HTR-8/SVneo (cell line): Measurements from ENCODE around the gene PFKP.

Experiments used
- DNase-seq: peaks from one replicate; pipeline ENCODE4 v3.0.0; 2011; ENCODE audit warnings: low spot score, mixed read lengths; ENCODE audit not compliant: insufficient read length
- FAIRE-seq: peaks from 2 replicates; lab custom pipeline; 2011; peaks lifted over from hg19 to GRCh38; lab: Jason Lieb, UNC

Gene PFKP

DNA sequence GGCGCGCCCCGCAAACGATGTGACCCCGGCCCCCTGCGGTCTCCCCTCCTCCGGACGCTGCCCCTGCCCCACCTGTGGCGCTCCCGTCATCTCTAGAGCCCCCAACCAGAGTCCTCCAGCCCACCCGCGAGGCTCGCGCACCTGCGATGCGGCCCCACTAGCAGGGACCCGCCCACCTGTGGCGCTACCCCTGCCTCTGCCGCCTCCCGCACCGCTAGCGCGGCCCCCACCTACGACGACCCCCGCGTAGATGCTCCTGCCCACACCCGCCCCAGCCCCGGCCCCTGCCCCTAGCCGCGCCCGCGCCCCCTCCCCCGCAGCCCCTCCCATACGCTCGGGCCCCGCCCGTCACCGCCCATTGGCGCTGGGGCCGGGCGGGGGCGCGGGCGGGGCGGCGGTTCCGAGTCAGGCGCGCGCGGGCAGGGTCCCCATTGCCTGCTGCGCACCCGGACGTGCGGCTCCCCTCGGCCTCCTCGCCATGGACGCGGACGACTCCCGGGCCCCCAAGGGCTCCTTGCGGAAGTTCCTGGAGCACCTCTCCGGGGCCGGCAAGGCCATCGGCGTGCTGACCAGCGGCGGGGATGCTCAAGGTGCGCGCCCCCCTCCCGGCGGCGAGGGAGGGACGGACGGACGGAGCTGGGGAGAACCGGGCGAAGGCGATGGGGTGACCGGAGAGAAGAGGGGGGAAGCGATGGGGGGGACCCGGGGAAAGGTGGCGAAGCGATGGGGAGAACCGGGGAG is at the start of gene PFKP:
Gene PFKP, plus strand, starts transcription at position 431 of the 741 bp plus-strand sequence. Its CDS starts 48 bp downstream, at position 479.
- FAIRE-seq = peak; percentile 9
- peak; percentile 51 for DNase-seq

DNA sequence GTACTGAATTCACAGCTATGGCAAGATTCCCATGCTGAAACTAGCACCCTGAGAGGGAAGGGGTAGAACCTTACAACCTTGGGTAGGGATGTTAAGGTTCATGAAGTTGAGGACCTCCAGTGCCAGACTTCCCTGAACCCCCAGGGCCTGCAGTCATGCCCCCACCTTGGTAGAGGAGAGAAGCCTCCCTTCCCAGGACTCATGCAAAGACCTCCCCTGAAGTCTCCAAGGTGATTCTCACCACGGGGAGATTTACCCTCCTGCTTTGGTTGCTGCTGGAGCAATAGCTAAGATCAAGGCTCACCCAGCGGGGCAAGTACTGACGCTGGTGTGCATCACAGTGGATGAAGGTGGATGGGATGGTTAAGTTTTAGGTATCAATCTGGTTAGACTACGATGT is 49.1 kb upstream of the PFKP start:
- DNase-seq (no peak), FAIRE-seq (no peak)

DNA sequence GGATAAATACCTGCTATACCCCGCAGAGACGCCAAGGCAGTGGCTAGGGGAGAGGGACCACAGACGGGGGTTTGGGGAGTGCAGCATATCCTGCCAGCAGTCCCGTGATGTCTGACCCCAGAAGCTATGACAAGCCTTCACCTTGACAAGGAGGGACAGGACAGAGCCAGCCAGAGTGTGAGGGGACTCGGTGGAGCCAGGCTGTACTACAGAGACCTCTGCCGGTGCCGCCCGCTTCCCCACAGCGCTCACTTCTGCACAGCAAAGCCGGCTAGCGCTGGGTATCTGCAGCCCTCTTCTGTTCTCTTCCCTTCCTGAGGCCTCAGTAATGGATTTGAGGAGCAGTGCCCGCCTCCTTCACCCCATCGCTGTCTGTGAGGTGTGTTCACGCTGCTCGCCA is 47.0 kb upstream of the PFKP start:
- FAIRE-seq (no peak), DNase-seq (no peak)

DNA sequence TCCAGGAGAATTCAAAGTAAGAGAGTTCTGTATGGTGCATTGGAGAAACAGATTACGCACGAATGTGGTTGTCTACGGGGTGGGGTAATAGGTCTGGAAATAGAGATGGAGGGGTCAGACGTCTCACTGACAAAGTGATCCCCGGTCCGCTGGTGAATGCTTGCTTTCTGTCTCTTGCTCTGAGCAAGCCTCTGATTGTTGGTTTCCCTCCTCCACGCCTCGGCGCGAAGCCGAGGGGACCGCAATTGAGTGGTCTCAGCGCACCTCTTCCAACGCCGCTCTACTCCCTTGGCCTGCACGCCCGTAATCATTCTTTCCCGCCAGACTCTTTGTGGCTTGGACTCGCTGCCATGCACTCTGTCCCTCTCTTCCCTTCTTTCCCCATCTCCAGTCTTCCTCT is 46.5 kb upstream of the PFKP start:
- FAIRE-seq = no peak

DNA sequence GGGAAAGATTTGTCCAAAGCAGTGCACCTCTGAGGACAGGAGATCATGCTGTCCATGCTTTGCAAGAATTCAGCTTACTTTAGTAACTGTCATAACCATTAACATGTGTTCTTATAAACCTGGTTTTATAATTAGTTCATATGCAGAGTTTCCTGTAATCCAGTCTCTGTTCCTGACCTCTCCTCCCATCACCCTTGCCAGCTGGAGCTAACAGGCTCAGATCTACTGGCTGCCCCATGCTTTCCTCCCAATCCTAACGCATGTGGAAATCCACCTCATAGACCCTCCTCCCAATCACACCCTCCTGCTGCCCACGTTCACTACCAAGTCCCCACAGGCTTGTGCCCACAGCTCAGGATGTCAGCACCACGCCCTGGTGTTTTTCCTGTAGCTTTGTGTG is 45.3 kb upstream of the PFKP start:
- FAIRE-seq (no peak), DNase-seq (no peak)

More for the DNA sequence above, 46.5 kb upstream of the PFKP start:
- no peak for DNase-seq

DNA sequence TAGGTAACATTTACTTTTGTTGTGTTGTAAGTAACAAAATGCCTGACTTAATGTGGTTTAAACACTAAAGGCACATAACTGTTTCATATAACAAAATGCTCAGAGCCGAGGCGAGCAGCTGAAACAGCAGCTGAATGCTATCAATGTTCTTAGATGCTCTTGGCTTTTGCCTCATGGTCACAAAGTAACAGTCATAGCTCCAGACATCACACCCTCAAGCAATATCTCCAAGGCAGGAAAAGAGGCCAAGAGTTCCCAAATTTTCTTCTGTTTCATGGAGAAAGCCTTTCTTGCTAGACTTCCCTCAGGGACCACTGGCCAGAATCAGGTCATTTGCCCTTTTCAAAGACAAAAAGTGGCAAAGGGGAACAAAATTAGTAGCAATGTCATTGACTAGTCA is 43.5 kb upstream of the PFKP start:
- no peak for DNase-seq
- FAIRE-seq = no peak

DNA sequence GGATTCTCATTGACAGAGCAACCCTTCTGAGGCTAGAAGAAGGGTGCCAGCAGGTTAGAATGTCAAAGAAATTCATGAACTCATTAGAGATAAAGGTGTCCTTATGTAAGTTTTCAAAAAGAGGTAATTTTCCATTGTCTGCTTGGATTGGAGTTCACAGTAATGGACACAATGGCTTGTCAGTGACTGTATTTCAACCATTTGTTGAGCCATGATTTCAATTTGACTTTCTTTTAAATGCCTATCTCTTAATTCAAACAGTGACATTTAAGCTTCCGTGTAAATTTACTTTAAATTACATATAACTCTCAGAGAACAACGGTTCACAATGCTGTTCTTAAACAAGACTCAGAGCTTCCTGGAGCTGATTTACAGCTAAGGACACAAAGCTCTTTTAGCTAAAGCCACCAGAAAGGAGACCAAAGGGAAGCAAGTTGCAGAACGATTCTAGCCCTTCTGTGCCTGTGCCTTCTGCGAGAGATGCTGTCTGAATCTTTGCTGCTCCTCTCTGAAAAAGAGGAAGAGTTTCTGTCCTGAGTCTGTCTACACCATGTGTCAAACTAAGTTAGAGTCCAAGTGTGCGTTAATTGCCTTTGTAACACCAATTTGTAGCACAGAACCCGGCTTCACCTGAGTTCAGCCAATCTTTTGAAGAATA is 42.2 kb upstream of the PFKP start:
- FAIRE-seq = no peak

DNA sequence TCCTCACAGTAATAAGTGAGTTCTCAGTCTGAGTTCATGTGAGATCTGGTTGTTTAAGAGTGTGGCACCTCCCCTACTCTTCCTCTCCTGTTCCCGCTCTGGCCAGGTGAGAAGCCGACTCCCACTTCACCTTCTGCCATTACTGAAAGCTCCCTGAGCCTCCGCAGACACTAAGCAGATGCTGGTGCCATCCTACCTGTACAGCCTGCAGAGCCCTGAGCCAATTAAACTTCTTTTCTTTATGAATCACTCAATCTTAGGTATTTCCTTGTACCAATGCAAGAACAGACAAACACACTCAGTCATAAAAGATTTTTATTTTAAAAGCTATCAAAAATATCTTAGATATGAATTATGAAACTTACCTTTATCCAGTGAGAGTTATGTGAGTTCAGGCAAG is 39.5 kb upstream of the PFKP start:
- FAIRE-seq = no peak

More for the DNA sequence above, 42.2 kb upstream of the PFKP start:
- no peak for DNase-seq

DNA sequence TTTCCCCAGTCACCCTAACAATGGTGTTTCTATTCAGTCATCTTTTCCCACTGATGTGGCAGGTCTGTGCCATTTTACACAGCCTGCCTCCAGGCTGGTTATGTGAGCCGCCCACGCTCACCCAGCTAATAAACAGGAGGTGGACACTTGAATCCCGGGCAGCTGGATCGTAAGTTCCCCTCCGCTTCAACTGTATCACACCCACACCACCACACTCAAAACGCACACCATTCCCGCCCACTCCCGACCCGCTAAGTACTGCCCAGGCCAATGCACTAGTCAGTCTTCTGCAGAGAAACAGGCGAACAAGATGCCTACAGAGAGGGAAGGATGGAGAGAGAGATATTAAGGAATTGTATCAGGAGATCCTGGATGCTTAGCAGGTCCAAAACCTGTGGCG is 38.9 kb upstream of the PFKP start:
- DNase-seq (no peak), FAIRE-seq (no peak)

More for the DNA sequence above, 39.5 kb upstream of the PFKP start:
- no peak for DNase-seq

DNA sequence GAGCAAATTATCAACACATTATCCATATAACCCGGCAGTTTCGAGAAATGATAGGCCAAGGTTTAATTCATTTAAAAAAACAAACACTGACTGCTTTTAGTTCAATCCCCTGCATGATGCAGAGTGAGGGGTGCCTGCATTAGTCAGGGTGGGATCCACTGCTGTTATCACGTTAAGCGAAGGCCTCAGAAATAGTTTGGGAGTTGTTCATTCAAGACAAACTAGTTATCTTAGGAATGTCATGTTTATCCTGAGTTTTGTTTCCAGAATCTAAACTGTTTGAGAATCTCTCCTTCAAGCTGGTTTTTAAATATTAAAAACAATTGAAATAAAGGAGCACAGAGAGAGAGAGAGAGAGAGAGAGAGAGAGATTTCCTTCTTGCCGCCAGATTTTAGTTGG is 36.6 kb upstream of the PFKP start:
- no peak for FAIRE-seq
- no peak for DNase-seq

DNA sequence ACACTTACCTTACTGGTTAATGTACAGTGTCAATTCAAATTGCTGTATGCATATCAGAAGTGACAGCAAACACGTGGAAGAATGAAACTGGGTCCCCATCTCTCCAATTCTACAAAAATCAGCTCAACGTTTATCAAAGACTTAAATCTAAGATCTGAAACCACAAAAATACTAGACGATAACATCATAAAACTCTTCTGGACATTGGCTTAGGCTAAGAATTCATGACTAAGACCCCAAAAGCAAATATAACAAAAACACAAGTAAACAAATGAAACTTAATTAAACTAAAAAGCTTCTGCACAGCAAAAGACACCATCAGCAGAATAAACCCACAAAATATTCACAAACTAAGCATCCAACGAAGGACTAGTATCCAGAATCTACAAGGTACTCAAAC is 35.9 kb upstream of the PFKP start:
- DNase-seq (no peak), FAIRE-seq (no peak)

DNA sequence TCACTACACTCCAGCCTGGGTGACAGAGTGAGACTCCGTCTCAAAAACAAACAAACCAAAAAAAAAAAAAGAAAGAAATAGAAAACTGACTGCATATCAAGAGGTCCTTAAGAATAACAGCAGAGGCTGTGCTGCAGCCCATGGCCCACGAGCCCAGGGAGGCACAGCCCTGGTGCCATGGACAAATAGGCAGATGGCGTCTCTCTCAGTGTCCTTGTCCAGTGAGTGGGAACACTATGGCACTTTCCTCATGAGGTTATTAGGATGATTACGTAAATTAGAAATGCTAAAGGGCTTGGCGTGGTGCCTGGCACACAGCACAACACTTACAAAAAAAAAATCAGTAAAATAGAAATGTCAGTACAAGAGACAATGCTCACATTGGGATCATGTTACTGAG is 33.4 kb upstream of the PFKP start:
- DNase-seq (no peak), FAIRE-seq (no peak)

DNA sequence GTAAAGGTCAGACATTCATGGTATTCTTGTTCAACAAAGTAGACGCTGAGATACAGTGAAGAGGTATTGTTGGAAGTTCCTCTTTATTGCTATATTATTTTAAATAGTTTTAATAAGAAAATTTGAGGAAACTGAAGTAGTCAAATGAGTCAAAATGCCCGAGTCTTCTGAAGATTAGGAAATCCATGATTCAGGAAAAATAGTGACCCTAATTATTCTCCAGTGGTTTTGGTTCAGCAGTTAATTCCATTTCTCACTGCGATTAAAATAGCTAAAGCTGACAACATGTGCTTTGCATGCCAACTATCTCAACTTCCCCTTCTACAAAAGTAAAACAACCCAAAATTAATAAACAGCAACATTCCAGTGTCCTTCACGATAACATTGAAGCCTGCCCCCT is 32.7 kb upstream of the PFKP start:
- DNase-seq (no peak), FAIRE-seq (no peak)

DNA sequence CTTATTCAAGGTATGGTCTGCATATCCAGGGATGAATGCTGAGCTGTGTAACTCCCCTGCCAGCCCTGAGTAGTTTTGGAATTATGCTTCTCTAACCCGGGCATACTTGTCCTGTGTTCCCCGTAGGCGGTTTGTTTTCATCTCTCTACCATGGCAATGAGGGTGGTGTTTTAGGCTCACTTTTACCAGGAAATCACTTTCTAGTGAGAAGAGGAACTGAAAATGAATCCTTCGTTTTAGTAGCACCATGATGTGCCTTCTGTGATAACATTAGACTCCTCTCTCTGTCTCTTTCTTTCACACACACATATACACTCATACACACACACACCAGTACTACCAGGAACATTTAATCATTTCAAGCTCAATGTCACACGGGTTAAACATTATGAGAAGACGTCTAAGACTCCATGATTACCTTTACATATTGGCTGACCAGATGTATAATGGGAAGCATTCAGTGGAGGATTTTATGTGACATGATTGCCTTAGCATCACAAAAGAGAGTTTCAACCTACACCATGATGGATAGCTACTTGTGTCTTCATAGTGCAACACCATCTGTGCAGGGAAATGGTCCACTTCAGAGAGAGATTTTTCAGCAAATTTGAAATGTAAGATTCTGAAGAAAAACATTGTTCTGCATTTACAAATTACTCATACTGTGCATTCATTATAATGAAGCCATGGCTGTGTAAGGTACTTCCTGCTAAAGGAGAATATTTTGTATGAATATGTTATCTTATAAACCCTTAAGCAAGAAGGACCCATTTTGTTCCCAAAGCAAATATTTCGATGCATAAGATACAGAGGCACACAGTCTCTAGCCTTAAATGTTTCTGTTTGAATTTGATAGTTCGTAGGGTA is 31.0 kb upstream of the PFKP start:
- DNase-seq = no peak
- no peak for FAIRE-seq

DNA sequence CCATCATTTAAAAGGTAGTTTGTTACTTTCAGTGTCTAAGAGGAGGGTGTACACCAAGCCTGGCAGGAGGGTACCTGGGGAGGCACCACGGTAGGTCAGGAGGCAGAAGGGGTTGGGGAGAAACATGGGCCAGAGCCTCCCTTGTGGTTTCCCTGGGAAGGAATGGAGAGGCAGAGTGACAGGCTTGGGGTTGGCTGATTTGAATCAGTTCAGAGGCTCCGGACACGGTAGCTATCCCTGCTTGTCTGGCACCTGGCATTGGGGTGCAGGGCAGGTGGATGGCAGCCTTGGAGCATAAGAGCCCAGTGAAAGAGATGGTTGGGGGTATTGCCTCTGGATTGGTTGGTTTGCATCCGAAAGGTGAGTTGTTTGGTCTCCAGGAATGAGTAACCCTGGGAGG is 30.2 kb upstream of the PFKP start:
- FAIRE-seq (no peak), DNase-seq (no peak)

DNA sequence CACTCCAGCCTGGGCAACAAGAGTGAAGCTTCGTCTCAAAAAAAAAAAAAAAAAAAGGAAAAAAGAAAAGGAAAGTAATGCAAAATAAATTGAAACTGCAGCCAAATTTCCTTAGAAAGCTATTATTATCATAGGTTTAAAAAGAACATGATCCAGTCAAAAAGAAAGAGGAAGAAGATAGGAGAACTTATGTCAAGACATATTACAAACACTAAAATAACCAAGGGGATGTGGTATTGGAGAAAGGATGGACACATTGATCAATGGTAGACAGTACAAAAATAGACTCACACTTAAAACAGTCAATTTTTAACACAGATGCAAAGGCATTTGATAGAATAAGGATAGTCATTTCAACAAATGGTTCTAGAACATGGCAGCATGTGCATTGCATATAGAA is 27.3 kb upstream of the PFKP start:
- FAIRE-seq (no peak), DNase-seq (no peak)

DNA sequence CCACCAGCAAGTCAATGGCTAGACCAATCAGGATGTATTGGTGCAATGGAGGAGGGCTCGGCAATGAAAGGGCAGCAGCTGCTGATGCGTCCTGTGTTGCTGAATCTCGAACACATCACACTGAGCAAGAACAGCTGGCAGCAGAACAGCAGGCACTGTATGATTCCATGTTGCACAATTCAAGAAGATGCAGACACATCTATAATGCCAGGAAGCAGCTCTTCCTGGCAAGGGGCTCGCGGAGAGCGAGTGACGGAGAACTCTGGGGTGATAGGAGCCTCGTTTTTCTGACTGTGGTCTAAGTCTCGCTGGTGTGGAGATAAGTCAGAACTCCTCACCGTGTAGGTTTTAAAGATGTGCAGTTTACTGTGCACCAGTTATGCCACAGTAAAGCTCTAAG is 24.8 kb upstream of the PFKP start:
- DNase-seq = no peak
- FAIRE-seq = no peak

DNA sequence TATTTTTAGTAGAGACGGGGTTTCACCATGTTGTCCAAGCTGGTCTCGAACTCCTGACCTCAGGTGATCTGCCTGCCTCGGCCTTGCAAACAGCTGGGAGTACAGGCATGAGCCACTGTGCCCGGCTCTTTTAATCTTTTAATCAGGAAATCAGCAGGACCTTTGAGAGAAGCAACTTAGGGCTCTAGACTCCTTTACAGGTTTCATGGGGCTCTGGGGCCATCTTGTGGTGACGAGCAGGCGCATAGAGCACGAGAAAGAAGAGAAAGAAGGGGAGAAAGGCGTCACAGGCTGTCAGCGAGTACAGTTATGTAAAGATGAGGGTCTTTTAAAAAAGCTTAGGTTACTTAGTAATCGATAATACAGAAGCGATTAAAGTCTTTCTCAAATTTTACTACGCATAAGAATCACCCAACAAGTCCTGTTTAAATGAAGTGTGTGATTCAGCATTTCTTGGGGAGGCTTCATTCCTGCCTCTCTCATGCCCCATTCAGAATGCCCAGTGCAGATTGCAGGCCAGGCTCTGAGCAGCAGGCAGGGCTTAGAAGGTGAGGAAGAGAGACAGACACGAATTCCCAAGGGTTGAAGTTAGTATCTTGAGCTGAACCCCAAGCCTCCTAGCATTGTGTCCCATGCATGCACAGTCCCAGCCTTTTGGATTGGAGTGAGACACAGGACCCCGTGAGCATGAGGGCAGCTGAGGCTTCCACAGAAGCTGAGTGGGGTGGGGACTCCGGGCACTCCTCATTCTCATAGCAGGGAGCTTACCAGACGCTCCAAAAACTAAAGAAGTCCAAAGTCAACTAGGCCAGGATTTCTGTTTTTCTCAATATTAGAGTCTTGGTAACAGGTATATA is 23.6 kb upstream of the PFKP start:
- peak; percentile 62 for DNase-seq
- no peak for FAIRE-seq

DNA sequence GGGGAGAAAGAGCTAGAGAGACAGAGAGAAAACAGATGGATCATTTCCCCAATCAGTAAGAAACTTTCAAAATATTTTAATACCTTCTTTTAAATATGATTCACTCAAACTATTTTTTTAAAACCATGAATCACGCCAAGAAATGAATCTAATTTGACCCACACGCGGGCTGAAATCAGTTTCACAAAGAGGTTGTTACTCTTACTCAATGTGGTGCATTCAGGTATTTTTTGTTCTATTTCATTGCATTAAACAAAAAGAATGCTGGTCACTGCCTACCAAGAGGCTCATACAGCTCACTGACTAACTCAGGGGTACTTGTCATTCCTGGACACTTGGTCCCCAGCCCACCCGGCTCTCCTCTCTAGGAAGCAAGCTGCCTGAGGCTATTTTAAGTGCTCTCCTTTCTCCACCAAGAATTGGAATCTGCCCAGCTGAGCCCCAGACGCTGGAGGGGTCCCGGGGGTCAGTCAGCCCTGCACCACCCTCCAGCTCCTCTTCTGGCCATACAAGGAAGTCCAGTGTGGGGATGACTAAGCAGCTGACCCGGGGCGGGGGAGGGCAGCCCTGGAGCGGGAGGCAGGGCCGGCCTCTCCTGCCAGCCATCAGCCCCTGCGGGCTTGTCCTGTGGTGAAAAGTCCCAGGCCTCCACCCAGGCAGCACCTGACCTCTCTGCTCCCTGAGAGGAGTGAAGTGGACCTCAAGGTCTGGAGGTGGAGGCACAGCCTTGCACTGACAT is 21.7 kb upstream of the PFKP start:
- peak; percentile 70 for DNase-seq
- FAIRE-seq = no peak
